ENCODE measurements around the gene IL2RA.

Gene IL2RA

GRCh38 chr10:6035931-6036575 is 26.1 kb downstream of the IL2RA start:
- TF ChIP-seq, protein P1, sequence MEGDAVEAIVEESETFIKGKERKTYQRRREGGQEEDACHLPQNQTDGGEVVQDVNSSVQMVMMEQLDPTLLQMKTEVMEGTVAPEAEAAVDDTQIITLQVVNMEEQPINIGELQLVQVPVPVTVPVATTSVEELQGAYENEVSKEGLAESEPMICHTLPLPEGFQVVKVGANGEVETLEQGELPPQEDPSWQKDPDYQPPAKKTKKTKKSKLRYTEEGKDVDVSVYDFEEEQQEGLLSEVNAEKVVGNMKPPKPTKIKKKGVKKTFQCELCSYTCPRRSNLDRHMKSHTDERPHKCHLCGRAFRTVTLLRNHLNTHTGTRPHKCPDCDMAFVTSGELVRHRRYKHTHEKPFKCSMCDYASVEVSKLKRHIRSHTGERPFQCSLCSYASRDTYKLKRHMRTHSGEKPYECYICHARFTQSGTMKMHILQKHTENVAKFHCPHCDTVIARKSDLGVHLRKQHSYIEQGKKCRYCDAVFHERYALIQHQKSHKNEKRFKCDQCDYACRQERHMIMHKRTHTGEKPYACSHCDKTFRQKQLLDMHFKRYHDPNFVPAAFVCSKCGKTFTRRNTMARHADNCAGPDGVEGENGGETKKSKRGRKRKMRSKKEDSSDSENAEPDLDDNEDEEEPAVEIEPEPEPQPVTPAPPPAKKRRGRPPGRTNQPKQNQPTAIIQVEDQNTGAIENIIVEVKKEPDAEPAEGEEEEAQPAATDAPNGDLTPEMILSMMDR (conservative IDR thresholded peaks at IDR 0.05) = no peak
- TF ChIP-seq ZFX (IDR thresholded peaks at IDR 0.05) = no peak
- no peak overlapping the region for H3K27ac ChIP-seq

DNA sequence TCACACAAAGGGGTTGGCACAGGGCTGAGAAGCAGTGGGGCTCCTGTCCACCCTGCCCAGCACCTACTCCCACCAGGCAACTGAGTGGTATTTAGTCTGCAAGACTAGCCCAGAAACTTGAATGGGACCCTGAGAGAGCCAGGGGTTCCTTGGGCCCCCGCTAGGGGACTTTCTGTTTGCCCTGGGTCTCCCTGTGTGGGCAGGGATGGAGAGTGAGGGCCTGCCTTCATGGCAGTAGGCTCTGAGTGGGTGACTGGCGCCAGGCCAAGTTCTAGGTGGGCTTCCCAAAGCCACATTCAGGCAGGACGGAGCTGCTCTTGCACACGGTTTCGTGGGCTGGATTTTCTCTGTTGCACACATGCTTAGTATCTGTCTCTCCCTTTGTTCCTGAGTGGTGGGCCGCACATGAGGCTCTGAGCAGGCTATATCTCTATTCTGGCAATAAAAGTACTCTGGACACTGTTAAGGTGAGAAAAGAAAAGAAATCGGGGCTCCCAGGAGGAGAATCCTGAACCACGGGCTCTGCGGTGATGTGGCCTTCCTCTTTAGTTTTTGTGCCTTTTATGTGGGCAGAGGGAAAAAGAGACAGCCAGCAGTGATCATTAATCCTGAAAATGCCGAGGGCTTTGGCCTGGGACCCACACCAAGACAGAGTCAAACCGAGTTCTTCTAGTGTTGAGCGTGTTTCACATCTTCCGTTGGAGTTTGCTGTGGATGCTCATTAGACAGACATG is 26.9 kb downstream of the IL2RA start:
- no peak overlapping the region for H3K27ac ChIP-seq
- TF ChIP-seq, protein P1 (conservative IDR thresholded peaks at IDR 0.05) = no peak
- TF ChIP-seq ZFX (IDR thresholded peaks at IDR 0.05) = no peak

DNA sequence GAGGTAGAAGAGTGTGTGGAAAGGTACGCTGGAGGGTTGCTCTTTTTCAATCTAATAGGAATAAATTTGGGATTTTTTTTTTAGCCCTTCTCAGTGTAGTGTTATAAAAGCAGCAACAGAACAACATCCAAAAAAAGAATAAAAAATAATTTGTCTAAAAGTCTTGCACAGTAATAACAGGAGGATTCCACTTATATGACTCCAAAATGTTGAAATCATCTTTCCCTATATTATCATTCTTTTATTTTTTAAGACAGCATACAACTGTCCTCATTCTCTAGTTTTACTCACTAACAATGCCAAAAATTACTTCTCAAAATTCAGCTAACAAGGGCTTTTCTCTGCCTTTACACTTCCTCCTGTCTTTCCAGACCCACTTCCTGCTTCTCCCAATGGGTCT is 27.8 kb downstream of the IL2RA start:
- H3K27ac ChIP-seq = no peak overlapping the region
- TF ChIP-seq, protein P1 (conservative IDR thresholded peaks at IDR 0.05) = no peak
- no peak for TF ChIP-seq ZFX (IDR thresholded peaks at IDR 0.05)

GRCh38 chr10:6033954-6034353 is 28.2 kb downstream of the IL2RA start:
- TF ChIP-seq, protein P1 (conservative IDR thresholded peaks at IDR 0.05) = no peak
- no peak for TF ChIP-seq ZFX (IDR thresholded peaks at IDR 0.05)
- no peak overlapping the region for H3K27ac ChIP-seq

- H3K27ac ChIP-seq = no peak overlapping the region
- TF ChIP-seq, protein P1 (conservative IDR thresholded peaks at IDR 0.05) = no peak
- TF ChIP-seq ZFX (IDR thresholded peaks at IDR 0.05) = no peak
Observed at GRCh38 chr10:6030940-6031339, 31.2 kb downstream of the IL2RA start.

GRCh38 chr10:6030217-6030616 is 31.9 kb downstream of the IL2RA start:
- H3K27ac ChIP-seq = no peak overlapping the region
- no peak for TF ChIP-seq ZFX (IDR thresholded peaks at IDR 0.05)
- TF ChIP-seq, protein P1 (conservative IDR thresholded peaks at IDR 0.05) = no peak

DNA sequence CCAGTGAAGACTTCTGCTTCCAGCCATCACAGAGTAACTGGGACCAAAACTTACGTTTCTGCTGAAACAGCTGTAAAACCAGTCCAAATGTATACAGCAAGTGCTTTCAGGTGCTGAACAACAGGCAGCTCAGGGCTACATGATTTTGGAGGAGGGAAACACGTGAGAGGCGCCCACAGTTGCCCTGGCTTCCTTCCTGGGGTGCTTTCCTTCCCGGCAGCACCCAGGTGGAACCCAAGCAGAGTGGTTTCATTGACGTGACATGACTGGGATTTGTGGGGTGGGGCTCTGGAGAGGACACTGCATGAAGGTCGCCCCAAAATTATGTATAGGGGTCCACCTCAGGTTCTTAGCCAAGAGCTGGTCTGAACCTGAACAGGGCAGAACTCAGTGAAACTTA is 34.2 kb downstream of the IL2RA start:
- H3K27ac ChIP-seq = no peak overlapping the region
- no peak for TF ChIP-seq ZFX (IDR thresholded peaks at IDR 0.05)
- TF ChIP-seq, protein P1 (conservative IDR thresholded peaks at IDR 0.05) = no peak

All from C4-2B (cell line).